SK-N-SH treated with all-trans-retinoic acid at 6 μM for 48 hours (cell line): ENCODE measurements around the gene FBLN2.

Source experiments
- ATAC-seq: fragments of 200-7000 bp; cut with Tn5 transposase; 3 replicates; pipeline ENCODE4 v1.9.1; 2020; ENCODE audit warnings: mild to moderate bottlenecking, moderate library complexity
- BACH2 ChIP-seq: fragments of 250-450 bp; sonication (Bioruptor Pico); IDR thresholded peaks from 2 replicates; pipeline ENCODE4 v1.9.0; 2021; ENCODE audit warnings: mild to moderate bottlenecking, borderline replicate concordance
- CSDC2 ChIP-seq: fragments of 250-450 bp; sonication (Bioruptor Pico); IDR thresholded peaks from 2 replicates; pipeline ENCODE4 v1.5.0; 2020; ENCODE audit warnings: mild to moderate bottlenecking, moderate library complexity
- CSRNP3 ChIP-seq: fragments of 250-450 bp; sonication (Bioruptor Pico); IDR thresholded peaks from 2 replicates; pipeline ENCODE4 v1.5.1; 2021; ENCODE audit warnings: mild to moderate bottlenecking, moderate library complexity
- ESRRG ChIP-seq: fragments of 250-450 bp; sonication (Bioruptor Pico); IDR thresholded peaks from 2 replicates; pipeline ENCODE4 v1.6.1; 2021; ENCODE audit warnings: mild to moderate bottlenecking
- GLIS3 ChIP-seq: fragments of 250-450 bp; sonication (Bioruptor Pico); IDR thresholded peaks from 2 replicates; pipeline ENCODE4 v1.5.0; 2020; ENCODE audit warnings: mild to moderate bottlenecking, moderate library complexity
- ISL1 ChIP-seq: fragments of 250-450 bp; sonication (Bioruptor Pico); IDR thresholded peaks from 2 replicates; pipeline ENCODE4 v2.1.2; 2022; ENCODE audit warnings: mild to moderate bottlenecking, moderate library complexity
- OSR1 ChIP-seq: fragments of 250-450 bp; sonication (Bioruptor Pico); IDR thresholded peaks from 2 replicates; pipeline ENCODE4 v1.8.0; 2022; ENCODE audit warnings: moderate library complexity, mild to moderate bottlenecking, inconsistent platforms
- PATZ1 ChIP-seq: fragments of 250-450 bp; sonication (Bioruptor Pico); IDR thresholded peaks from 2 replicates; pipeline ENCODE4 v1.8.0; 2020; ENCODE audit warnings: mild to moderate bottlenecking, moderate library complexity, borderline replicate concordance
- POU6F1 ChIP-seq: fragments of 250-450 bp; sonication (Bioruptor Pico); IDR thresholded peaks from 2 replicates; pipeline ENCODE4 v1.8.0; 2021; ENCODE audit warnings: low read depth, mild to moderate bottlenecking, moderate library complexity, borderline replicate concordance
- PPARA ChIP-seq: fragments of 250-450 bp; sonication (Bioruptor Pico); IDR thresholded peaks from 2 replicates; pipeline ENCODE4 v1.5.0; 2020; ENCODE audit warnings: mild to moderate bottlenecking, borderline replicate concordance
- RARB ChIP-seq: fragments of 250-450 bp; sonication (Bioruptor Pico); IDR thresholded peaks from 2 replicates; pipeline ENCODE4 v1.8.0; 2021; ENCODE audit warnings: mild to moderate bottlenecking, moderate library complexity
- SNAI2 ChIP-seq: fragments of 250-450 bp; sonication (Bioruptor Pico); IDR thresholded peaks from 2 replicates; pipeline ENCODE4 v1.5.0; 2020; ENCODE audit warnings: mild to moderate bottlenecking, moderate library complexity
- TCF4 ChIP-seq: fragments of 250-450 bp; sonication (Bioruptor Pico); IDR thresholded peaks from 2 replicates; pipeline ENCODE4 v1.8.0; 2021; ENCODE audit warnings: mild to moderate bottlenecking, moderate library complexity, borderline replicate concordance
- TOX ChIP-seq: fragments of 250-450 bp; sonication (Bioruptor Pico); IDR thresholded peaks from 2 replicates; pipeline ENCODE4 v1.8.0; 2021; ENCODE audit warnings: mild to moderate bottlenecking, moderate library complexity, borderline replicate concordance
- ZC3H10 ChIP-seq: fragments of 250-450 bp; sonication (Bioruptor Pico); IDR thresholded peaks from 2 replicates; pipeline ENCODE4 v1.5.1; 2021; ENCODE audit warnings: mild to moderate bottlenecking, moderate library complexity
- ZFP3 ChIP-seq: fragments of 250-450 bp; sonication (Bioruptor Pico); IDR thresholded peaks from 2 replicates; pipeline ENCODE4 v1.5.0; 2020; ENCODE audit warnings: mild to moderate bottlenecking, moderate library complexity
- ZFP30 ChIP-seq: fragments of 450-650 bp; formaldehyde crosslinking; IDR thresholded peaks from 2 replicates; pipeline ENCODE4 v1.5.0; 2022; ENCODE audit warnings: mild to moderate bottlenecking, moderate library complexity
- ZNF565 ChIP-seq: fragments of 450-650 bp; formaldehyde crosslinking; conservative IDR thresholded peaks from 2 replicates; pipeline ENCODE4 v1.5.0; 2020; ENCODE audit warnings: low read depth, mild to moderate bottlenecking, moderate library complexity
- ZNF70 ChIP-seq: fragments of 450-650 bp; formaldehyde crosslinking; IDR thresholded peaks from 2 replicates; pipeline ENCODE4 v1.5.0; 2020; ENCODE audit warnings: mild to moderate bottlenecking, moderate library complexity
- ZNF8 ChIP-seq: fragments of 450-650 bp; formaldehyde crosslinking; IDR thresholded peaks from 2 replicates; pipeline ENCODE4 v1.5.0; 2020; ENCODE audit warnings: mild to moderate bottlenecking, moderate library complexity
- TF ChIP-seq, protein P1 (sequence below): fragments of 250-450 bp; sonication (Bioruptor Pico); IDR thresholded peaks from 2 replicates; pipeline ENCODE4 v1.5.1; 2020; ENCODE audit warnings: low read depth, mild to moderate bottlenecking, moderate library complexity

Gene FBLN2

GRCh38 chr3:13659221-13659969, 110.5 kb downstream of the FBLN2 start:
- TF ChIP-seq ZFP30 (CRISPR knock-in tag): no peak
- ATAC-seq: no peak

DNA sequence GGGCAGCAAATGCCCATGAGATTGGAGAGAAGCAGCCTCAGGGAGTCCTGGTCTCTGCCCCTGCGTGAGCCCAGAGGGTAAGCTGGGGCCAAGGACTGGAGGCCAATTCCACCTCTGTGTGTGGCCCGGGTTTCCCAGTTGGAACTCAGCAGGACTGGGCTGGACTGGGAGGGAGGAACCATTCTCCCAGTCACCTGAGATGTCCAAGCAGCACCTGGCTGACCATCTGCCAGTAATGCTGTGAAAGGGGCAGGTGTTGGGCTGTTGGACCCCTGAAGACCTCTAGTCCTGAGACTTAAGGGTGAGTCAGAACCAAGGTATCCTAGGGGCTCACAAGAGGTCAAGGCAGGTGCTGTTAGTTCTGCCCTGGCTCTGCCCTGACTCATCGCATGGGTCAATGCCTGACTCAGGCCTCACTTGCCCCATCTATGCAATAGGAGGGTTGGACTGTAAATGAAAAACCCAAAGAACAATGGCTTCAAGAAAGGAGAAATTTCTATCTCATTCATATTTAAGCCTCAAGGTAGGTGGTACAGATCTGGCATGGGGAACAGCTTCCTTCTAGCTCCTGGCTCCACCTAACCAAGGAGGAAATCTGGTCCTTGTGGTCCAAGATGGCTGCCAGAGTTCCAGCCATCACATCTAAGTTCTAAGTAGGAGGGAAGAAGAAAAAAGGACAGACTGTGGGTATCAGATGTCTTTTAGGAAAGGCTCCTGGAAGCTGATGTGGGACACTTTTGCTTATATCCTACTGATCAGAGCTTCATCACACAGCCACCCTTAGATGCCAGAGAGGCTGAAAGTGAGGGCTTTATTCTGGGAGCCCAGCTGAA, 111.3 kb downstream of the FBLN2 start:
- no peak for ATAC-seq
- no peak for TF ChIP-seq GLIS3 (CRISPR knock-in tag)
- no peak for TF ChIP-seq ZFP30 (CRISPR knock-in tag)
- no peak for TF ChIP-seq BACH2 (CRISPR knock-in tag)
- TF ChIP-seq OSR1 (CRISPR knock-in tag): no peak
- no peak for TF ChIP-seq CSRNP3 (CRISPR knock-in tag)
- TF ChIP-seq ZC3H10: no peak
- no peak for TF ChIP-seq ZFP3 (CRISPR knock-in tag)
- TF ChIP-seq RARB (CRISPR knock-in tag): no peak
- no peak for TF ChIP-seq ISL1 (CRISPR knock-in tag)
- TF ChIP-seq ESRRG (CRISPR knock-in tag): no peak
- TF ChIP-seq TOX (CRISPR knock-in tag): no peak
- TF ChIP-seq PPARA (CRISPR knock-in tag): no peak
- TF ChIP-seq, all 23 proteins: peak for 0

GRCh38 chr3:13661121-13661520, 112.2 kb downstream of the FBLN2 start:
- ATAC-seq: no peak
- TF ChIP-seq CSDC2 (CRISPR knock-in tag): no peak
- TF ChIP-seq, protein P1, sequence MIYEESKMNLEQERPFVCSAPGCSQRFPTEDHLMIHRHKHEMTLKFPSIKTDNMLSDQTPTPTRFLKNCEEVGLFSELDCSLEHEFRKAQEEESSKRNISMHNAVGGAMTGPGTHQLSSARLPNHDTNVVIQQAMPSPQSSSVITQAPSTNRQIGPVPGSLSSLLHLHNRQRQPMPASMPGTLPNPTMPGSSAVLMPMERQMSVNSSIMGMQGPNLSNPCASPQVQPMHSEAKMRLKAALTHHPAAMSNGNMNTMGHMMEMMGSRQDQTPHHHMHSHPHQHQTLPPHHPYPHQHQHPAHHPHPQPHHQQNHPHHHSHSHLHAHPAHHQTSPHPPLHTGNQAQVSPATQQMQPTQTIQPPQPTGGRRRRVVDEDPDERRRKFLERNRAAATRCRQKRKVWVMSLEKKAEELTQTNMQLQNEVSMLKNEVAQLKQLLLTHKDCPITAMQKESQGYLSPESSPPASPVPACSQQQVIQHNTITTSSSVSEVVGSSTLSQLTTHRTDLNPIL: no peak
- no peak for TF ChIP-seq TOX (CRISPR knock-in tag)
- no peak for TF ChIP-seq ZNF70 (CRISPR knock-in tag)
- TF ChIP-seq ZNF565 (CRISPR knock-in tag): no peak
- TF ChIP-seq PATZ1 (CRISPR knock-in tag): no peak
- no peak for TF ChIP-seq POU6F1
- no peak for TF ChIP-seq TCF4 (CRISPR knock-in tag)
- TF ChIP-seq CSRNP3 (CRISPR knock-in tag): no peak
- no peak for TF ChIP-seq ZC3H10
- TF ChIP-seq PPARA (CRISPR knock-in tag): no peak
- TF ChIP-seq ISL1 (CRISPR knock-in tag): no peak
- TF ChIP-seq BACH2 (CRISPR knock-in tag): no peak
- TF ChIP-seq ZFP30 (CRISPR knock-in tag): no peak
- TF ChIP-seq ZNF8 (CRISPR knock-in tag): no peak
- no peak for TF ChIP-seq GLIS3 (CRISPR knock-in tag)
- no peak for TF ChIP-seq SNAI2
- TF ChIP-seq, all 23 proteins: peak for 0
